ENCODE data around the gene LRRC28.

LRRC28 gene

DNA sequence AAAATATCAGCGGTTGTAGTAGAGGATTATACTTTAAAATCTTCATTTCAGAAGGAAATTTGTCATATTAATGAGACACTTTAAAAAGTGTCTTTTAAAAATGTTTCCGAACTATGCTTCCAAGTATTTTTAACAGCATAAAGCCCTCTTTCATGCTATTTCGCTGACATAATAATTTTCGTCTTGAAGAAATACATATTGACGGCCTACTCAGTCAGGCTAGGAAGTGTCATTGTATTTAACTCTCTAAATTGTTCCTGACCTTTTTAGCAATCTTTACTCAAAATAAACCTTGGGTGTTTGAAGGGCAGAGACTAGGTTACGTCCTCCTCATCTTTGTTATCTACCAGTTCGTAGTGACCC is 806 bp upstream of the LRRC28 start:
- H3K36me3 Mint-ChIP-seq (ENCODE audit: low read depth), result no peaks in the 10 kb centered on the region
- no peak for TF ChIP-seq CTCF (IDR thresholded peaks at IDR 0.05)
- no peak for DNase-seq
- H3K9me3 Mint-ChIP-seq, result no peaks in the 10 kb centered on the region
- H3K4me1 Mint-ChIP-seq, result peaks cover 29% of the 10 kb centered on the region
- peaks cover 9% of the 10 kb centered on the region for H3K27me3 Mint-ChIP-seq (ENCODE audit: low read depth, poor library complexity)
- peak overlapping the region; percentile 99 for H3K27ac Mint-ChIP-seq
- no peak overlapping the region for H3K4me3 Mint-ChIP-seq

DNA sequence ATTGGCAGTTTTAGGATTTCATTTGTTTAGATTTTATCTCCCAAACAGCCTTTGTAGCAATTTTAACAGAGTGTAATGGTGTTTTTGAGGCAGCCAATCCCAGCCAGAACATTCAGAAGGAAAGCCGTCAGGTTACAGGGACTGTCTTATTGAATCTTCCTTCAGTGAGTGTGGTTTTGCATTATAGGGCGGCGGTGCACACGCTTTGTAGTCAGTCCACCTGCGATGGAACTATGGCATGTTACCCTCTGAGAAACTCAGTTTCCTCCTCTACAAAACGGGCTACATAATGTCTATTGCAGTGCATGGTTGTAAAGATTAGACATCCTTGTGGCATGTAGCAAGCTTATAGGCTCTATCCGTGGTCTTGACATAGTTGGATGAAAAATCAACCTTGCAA is 1.0 kb downstream of the LRRC28 start:
- no peak for DNase-seq
- Mint-ChIP-seq H3K36me3 (ENCODE audit: low read depth) (peaks cover 13% of the 10 kb centered on the region), H3K27me3 (ENCODE audit: low read depth, poor library complexity) (peaks cover 9% of the 10 kb centered on the region), H3K4me3 (no peak overlapping the region), H3K27ac (no peak overlapping the region), H3K4me1 (peaks cover 23% of the 10 kb centered on the region), H3K9me3 (no peaks in the 10 kb centered on the region)
- no peak for TF ChIP-seq CTCF (IDR thresholded peaks at IDR 0.05)

GRCh38 chr15:99253381-99254090 is 2.3 kb downstream of the LRRC28 start:
- Mint-ChIP-seq H3K27ac (no peak overlapping the region), H3K27me3 (ENCODE audit: low read depth, poor library complexity) (peaks cover 9% of the 10 kb centered on the region), H3K36me3 (ENCODE audit: low read depth) (peaks cover 23% of the 10 kb centered on the region), H3K4me1 (peaks cover 20% of the 10 kb centered on the region), H3K9me3 (no peaks in the 10 kb centered on the region), H3K4me3 (no peak overlapping the region)
- DNase-seq, result no peak
- no peak for TF ChIP-seq CTCF (IDR thresholded peaks at IDR 0.05)

DNA sequence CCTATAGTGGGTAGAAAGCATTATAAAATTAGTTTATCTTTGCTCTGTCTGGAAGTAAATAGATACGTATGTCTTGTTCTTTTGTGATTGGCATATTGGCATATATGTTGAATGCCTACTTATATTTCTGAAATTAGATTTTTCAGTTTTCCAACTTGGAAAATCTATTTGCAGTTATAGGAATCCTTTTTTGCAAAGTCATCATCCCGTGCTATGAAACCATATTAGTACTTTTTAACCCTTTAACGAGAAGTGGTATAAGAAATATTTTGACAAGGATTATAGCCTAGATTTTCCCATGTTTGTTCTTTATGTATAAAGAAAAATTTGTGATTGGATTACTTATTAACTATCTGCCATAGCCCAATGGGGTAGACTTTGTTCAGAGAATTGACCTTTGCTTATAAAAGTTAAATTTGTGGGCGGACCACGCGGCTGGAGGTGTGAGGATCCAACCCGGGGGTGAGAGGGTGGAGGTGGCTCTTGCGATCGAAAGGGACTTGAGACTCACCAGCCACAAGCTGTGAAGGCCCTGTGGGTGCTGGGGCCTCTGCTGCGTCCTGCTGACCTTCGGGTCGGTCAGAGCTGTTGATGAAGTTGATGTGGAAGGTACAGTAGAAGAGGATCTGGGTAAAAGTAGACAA is 5.9 kb downstream of the LRRC28 start:
- Mint-ChIP-seq H3K9me3 (no peaks in the 10 kb centered on the region), H3K27ac (no peak overlapping the region), H3K4me1 (peaks cover 9% of the 10 kb centered on the region), H3K4me3 (no peak overlapping the region), H3K36me3 (ENCODE audit: low read depth) (peaks cover 24% of the 10 kb centered on the region), H3K27me3 (ENCODE audit: low read depth, poor library complexity) (peaks cover 9% of the 10 kb centered on the region)
- DNase-seq, result no peak
- TF ChIP-seq CTCF (IDR thresholded peaks at IDR 0.05), result no peak

GRCh38 chr15:99264125-99264524 is 12.8 kb downstream of the LRRC28 start:
- Mint-ChIP-seq H3K36me3 (ENCODE audit: low read depth) (peaks cover 5% of the 10 kb centered on the region), H3K27me3 (ENCODE audit: low read depth, poor library complexity) (peaks cover 3% of the 10 kb centered on the region), H3K4me3 (no peak overlapping the region), H3K4me1 (peaks cover 11% of the 10 kb centered on the region), H3K9me3 (no peaks in the 10 kb centered on the region), H3K27ac (no peak overlapping the region)
- no peak for DNase-seq
- TF ChIP-seq CTCF (IDR thresholded peaks at IDR 0.05), result no peak
